Smooth muscle cell (in vitro differentiated cells): ENCODE results near the gene HDC. TPM values are rescaled to one million over a fixed set of nuclear protein-coding genes. Genes with fewer than 3 reads are reported as not detected.

Source experiments
- DNase-seq: peaks from one replicate; lab custom pipeline; 2025; ENCODE audit not compliant: unreplicated experiment; lab: John Stamatoyannopoulos, UW
- H2AFZ ChIP-seq: fragments of 200-600 bp; sonication (generic); 2 replicates; pipeline ENCODE4 v1.6.0; 2016; ENCODE audit warnings: antibody characterized with exemption, low read depth, mild to moderate bottlenecking
- H3F3A ChIP-seq: fragments of 200-600 bp; sonication (generic); 2 replicates; pipeline ENCODE4 v1.6.0; 2017; ENCODE audit warnings: antibody characterized with exemption, low read depth
- H3K27ac ChIP-seq: fragments of 200-600 bp; sonication (generic); 2 replicates; pipeline ENCODE4 v1.5.1; 2016; ENCODE audit warnings: low read depth, mild to moderate bottlenecking
- H3K27me3 ChIP-seq: fragments of 200-600 bp; sonication (generic); 2 replicates; pipeline ENCODE4 v1.6.1; 2016; ENCODE audit warnings: low read depth, mild to moderate bottlenecking
- H3K36me3 ChIP-seq: fragments of 200-600 bp; sonication (generic); 2 replicates; pipeline ENCODE4 v1.5.1; 2016; ENCODE audit warnings: low read depth
- H3K4me1 ChIP-seq: fragments of 200-600 bp; sonication (generic); 2 replicates; pipeline ENCODE4 v1.5.1; 2016; ENCODE audit warnings: low read depth
- H3K4me2 ChIP-seq: fragments of 200-600 bp; sonication (generic); 2 replicates; pipeline ENCODE4 v1.6.0; 2016; ENCODE audit warnings: mild to moderate bottlenecking
- H3K4me3 ChIP-seq: fragments of 200-600 bp; sonication (generic); 2 replicates; pipeline ENCODE4 v1.5.1; 2016; ENCODE audit warnings: mild to moderate bottlenecking
- H3K79me2 ChIP-seq: fragments of 200-600 bp; sonication (generic); 2 replicates; pipeline ENCODE4 v1.6.0; 2016; ENCODE audit warnings: low read depth, mild to moderate bottlenecking
- H3K9ac ChIP-seq: fragments of 200-600 bp; sonication (generic); 2 replicates; pipeline ENCODE4 v1.6.0; 2016; ENCODE audit warnings: low read depth
- H3K9me3 ChIP-seq: fragments of 200-600 bp; sonication (generic); replicated peaks from 2 replicates; pipeline ENCODE4 v1.5.1; 2016; ENCODE audit warnings: low read depth
- H4K20me1 ChIP-seq: fragments of 200-600 bp; sonication (generic); 2 replicates; pipeline ENCODE4 v1.6.0; 2016; ENCODE audit warnings: low read depth
- WGBS: methylation state at CpG from one replicate; pipeline ENCODE4 v1.1.7; 2016; ENCODE audit warnings: low lambda C conversion rate; 5-methylcytosine and 5-hydroxymethylcytosine counted together
- polyA plus RNA-seq: library from polyadenylated mRNA; unstranded; fragments of >200 nt; fragmentation: Nextera tagmentation; extraction: Ambion mirVana; gene quantifications from 2 replicates; pipeline ENCODE4 v1.2.1, GENCODE V29; 2016
- total RNA-seq: library from RNA; depleted of rRNA; stranded (reverse); fragments of >200 nt; gene quantifications from 2 replicates; pipeline ENCODE4 v1.2.3, GENCODE V29; 2014
- TF ChIP-seq, protein P1 (sequence below): fragments of 200-600 bp; sonication (generic); IDR thresholded peaks from 2 replicates; pipeline ENCODE4 v1.5.1; 2017; ENCODE audit warnings: borderline replicate concordance, mild to moderate bottlenecking, antibody characterized with exemption; ENCODE audit not compliant: insufficient read depth, poor library complexity, severe bottlenecking

The HDC gene
- total and polyA plus RNA-seq, 2 experiments from 2014 or later = not detected

DNA sequence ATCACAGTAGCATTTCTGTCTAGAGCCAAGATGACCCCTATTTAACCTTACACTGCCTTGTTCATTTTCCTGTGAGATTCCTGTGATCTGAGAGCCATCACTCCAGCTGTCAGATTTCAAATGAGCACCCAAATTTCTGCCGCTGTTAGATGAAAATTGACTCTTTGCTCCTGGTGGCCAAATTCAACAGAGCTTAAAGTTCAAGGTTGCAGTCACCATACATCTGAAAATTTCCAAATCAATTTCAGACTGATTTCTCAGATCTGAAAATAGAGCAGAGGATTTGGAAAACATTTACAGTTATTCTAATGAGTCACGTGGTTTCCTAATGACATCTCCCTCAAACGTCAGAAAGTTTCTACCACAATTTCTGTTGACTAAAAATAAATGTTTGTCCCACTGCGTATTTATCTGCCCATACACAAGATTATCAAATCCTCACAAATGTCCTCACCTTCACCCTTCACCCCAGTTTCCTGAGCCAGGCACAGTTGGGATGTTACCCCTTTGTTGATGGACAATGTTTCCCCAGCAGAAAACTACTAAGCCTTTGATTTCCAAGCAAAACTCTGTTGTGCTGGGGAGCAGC lies 16.4 kb downstream of the HDC start:
- TF ChIP-seq, protein P1, sequence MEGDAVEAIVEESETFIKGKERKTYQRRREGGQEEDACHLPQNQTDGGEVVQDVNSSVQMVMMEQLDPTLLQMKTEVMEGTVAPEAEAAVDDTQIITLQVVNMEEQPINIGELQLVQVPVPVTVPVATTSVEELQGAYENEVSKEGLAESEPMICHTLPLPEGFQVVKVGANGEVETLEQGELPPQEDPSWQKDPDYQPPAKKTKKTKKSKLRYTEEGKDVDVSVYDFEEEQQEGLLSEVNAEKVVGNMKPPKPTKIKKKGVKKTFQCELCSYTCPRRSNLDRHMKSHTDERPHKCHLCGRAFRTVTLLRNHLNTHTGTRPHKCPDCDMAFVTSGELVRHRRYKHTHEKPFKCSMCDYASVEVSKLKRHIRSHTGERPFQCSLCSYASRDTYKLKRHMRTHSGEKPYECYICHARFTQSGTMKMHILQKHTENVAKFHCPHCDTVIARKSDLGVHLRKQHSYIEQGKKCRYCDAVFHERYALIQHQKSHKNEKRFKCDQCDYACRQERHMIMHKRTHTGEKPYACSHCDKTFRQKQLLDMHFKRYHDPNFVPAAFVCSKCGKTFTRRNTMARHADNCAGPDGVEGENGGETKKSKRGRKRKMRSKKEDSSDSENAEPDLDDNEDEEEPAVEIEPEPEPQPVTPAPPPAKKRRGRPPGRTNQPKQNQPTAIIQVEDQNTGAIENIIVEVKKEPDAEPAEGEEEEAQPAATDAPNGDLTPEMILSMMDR = no peak
- Histone ChIP-seq H3K27ac (no peak overlapping the region), H3K9me3 (no peaks in the 10 kb centered on the region), H2AFZ (no peak overlapping the region), H4K20me1 (no peaks in the 10 kb centered on the region), H3K4me3 (no peak overlapping the region), H3K4me1 (no peaks in the 10 kb centered on the region), H3K27me3 (peaks cover 25% of the 10 kb centered on the region), H3K9ac (no peak overlapping the region), H3K4me2 (no peak overlapping the region), H3K36me3 (no peaks in the 10 kb centered on the region), H3K79me2 (no peaks in the 10 kb centered on the region), H3F3A (no peaks in the 10 kb centered on the region)
- DNase-seq = no peak
- 67% methylated on average over 4 of the region's 4 CpGs for WGBS

DNA sequence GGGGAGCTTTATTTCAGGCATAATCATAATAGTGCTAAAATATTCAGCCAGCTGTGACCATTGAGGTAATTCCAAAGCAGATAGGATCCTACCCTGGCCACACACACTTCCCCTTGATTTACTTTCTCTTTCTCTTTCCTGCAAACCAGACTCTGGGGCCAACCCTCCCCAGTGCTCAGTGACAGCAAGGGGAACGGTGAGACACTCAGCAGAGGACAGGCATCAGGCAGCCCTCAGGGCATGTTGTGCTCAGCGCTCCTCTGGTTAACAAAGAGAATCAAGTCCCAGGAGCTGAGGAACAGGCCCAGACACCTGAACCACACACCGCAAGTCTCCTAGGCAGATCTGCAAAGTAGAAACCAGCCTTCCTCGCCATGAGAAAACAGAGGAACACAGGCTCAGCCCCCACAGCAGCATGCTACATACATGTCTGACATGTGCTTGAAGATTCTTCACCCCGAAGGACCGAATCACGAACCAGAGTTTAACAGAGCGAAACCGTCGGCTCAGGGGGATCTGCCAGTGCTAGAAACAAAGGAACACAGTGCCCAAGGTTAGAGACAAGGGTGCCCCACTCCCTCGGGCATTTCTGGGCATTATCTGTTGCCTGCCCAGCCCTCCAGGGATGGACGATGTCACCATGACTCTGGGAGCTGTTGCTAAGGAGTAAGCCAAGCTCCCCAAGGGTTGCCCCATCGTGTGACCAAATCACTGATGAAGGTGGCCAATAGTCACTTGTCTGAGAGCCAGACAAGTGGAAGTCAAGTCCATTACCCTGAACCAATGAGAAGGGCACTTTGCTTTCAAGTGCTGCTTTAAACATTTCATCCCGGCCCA lies 17.5 kb downstream of the HDC start:
- no peak overlapping the region for H3K4me2 ChIP-seq
- H2AFZ ChIP-seq = no peak overlapping the region
- no peaks in the 10 kb centered on the region for H3K79me2 ChIP-seq
- WGBS = 87% methylated on average over 14 of the region's 14 CpGs
- DNase-seq = no peak
- no peaks in the 10 kb centered on the region for H3F3A ChIP-seq
- TF ChIP-seq, protein P1 = no peak
- no peaks in the 10 kb centered on the region for H3K9me3 ChIP-seq
- H3K36me3 ChIP-seq = no peaks in the 10 kb centered on the region
- no peak overlapping the region for H3K27ac ChIP-seq
- peaks cover 22% of the 10 kb centered on the region for H3K27me3 ChIP-seq
- H3K4me1 ChIP-seq = no peaks in the 10 kb centered on the region
- no peaks in the 10 kb centered on the region for H4K20me1 ChIP-seq
- H3K4me3 ChIP-seq = no peak overlapping the region
- no peak overlapping the region for H3K9ac ChIP-seq

DNA sequence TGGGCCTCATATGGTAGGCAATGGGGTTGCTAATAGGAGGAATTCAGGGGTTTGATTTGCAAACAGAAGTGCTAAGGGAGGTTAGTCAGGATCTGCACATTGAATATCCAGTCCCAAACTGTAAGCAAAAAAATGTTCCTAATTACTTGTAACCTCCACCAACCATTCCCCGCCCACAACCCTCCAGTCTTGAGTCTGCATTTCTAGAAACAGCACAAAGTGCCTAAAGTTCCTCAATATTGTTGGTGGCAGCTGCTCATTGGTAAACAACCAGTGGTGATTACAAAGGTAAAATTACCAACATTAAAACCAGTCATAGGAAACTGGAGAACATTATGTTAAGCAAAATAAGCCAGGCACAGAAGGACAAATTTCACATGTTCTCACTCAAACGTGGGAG lies 18.9 kb downstream of the HDC start:
- no peak overlapping the region for H3K9ac ChIP-seq
- TF ChIP-seq, protein P1 = no peak
- peaks cover 13% of the 10 kb centered on the region for H3K27me3 ChIP-seq
- H3K4me2 ChIP-seq = no peak overlapping the region
- no peaks in the 10 kb centered on the region for H4K20me1 ChIP-seq
- no peaks in the 10 kb centered on the region for H3K79me2 ChIP-seq
- no peak overlapping the region for H3K27ac ChIP-seq
- no peaks in the 10 kb centered on the region for H3K36me3 ChIP-seq
- DNase-seq = no peak
- no peaks in the 10 kb centered on the region for H3F3A ChIP-seq
- H2AFZ ChIP-seq = no peak overlapping the region
- H3K4me1 ChIP-seq = no peaks in the 10 kb centered on the region
- H3K9me3 ChIP-seq = no peaks in the 10 kb centered on the region
- 88% methylated on average over 2 of the region's 2 CpGs for WGBS
- H3K4me3 ChIP-seq = no peak overlapping the region
